ENCODE results near the gene DPF3.

The DPF3 gene

DNA sequence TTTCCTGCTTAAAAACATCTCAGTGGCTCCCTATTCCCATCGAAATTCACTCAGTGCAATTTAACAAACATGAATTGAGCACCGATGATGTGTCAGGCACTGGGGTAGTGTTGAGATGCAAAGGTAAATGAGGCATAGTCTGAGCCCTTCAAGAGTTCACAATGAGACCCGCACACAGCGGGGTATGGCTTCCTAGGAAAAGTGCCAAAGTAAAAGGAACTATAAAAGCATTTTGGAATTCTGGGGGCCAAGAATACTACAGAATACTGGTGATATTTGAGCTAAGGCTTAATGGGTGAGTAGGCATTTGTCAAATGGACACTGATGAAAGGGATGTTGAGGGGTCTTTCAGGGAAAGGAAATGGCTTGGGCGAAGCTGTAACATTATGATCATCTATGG, 315.4 kb downstream of the DPF3 start:
- H3K27ac ChIP-seq (ENCODE audit: low read depth, low read length) = no peak overlapping the region
- H3K18ac ChIP-seq (ENCODE audit: low read length) = no peak overlapping the region
- H3K36me3 ChIP-seq (ENCODE audit: control insufficient read depth in 1 of 2, insufficient read depth in 2 of 2, low read length in 2 of 2) = no peaks in the 10 kb centered on the region
- no peak overlapping the region for H3K9ac ChIP-seq (ENCODE audit: low read length)
- no peak overlapping the region for H3K14ac ChIP-seq (ENCODE audit: low read length)
- H4K12ac ChIP-seq (ENCODE audit: low read depth, low read length) = no peak overlapping the region
- H2BK120ac ChIP-seq (ENCODE audit: insufficient read depth, low read length, poor library complexity) = no peak overlapping the region
- H3K4me1 ChIP-seq (ENCODE audit: control insufficient read depth in 1 of 2, insufficient read depth in 2 of 2, low read length in 2 of 2) = peaks cover 0 to 3% of the 10 kb centered on the region in 2 experiments
- H2AK5ac ChIP-seq (ENCODE audit: low read length) = no peak overlapping the region
- H2BK12ac ChIP-seq (ENCODE audit: low read length) = no peak overlapping the region
- no peak overlapping the region for H2BK5ac ChIP-seq (ENCODE audit: low read depth, low read length, poor library complexity)
- H3K23ac ChIP-seq (ENCODE audit: low read length) = no peak overlapping the region
- H3K4me2 ChIP-seq (ENCODE audit: low read length) = no peak overlapping the region
- no peaks in the 10 kb centered on the region for H3K27me3 ChIP-seq (ENCODE audit: insufficient read depth, low read length)
- no peaks in the 10 kb centered on the region for H3K79me1 ChIP-seq (ENCODE audit: low read length)
- H3K4me3 ChIP-seq (ENCODE audit: low read depth, low read length) = no peak overlapping the region
- no peaks in the 10 kb centered on the region for H3K9me3 ChIP-seq (ENCODE audit: insufficient read depth, low read depth, low read length)
- H4K91ac ChIP-seq (ENCODE audit: low read depth, low read length) = no peak overlapping the region
- no peak overlapping the region for H4K8ac ChIP-seq (ENCODE audit: low read depth, low read length)
- H3K4ac ChIP-seq (ENCODE audit: low read depth, low read length) = no peak overlapping the region
- DNase-seq = no peak
- H2AFZ ChIP-seq (ENCODE audit: insufficient read depth, low read length, poor library complexity) = no peak overlapping the region
- H3K79me2 ChIP-seq (ENCODE audit: control insufficient read depth, insufficient read depth, low read length, poor library complexity) = no peaks in the 10 kb centered on the region
- WGBS (ENCODE audit: extremely low coverage, insufficient coverage, insufficient read length) = no CpG with 5 or more reads among the region's 5 CpGs

DNA sequence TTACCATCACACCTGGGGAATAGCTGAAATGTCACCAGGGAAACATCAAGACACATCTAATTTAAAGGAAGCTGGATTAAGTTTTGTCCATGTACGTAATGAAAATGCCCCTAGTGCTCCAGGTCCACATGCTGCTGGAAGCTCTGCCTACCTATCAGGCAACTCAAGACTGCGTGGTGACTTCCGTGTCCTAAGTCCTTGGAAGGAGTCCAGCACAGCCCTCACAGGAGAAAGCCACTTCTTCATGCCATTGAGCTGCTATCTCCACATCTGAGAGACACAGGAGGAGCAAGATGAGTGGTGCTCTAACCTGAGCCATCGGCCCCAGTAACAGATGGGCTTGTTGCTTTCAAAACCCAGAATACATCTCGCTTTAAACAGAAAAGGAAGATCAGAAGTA, 316.4 kb downstream of the DPF3 start:
- Histone ChIP-seq H3K4me2 (ENCODE audit: low read length) (no peak overlapping the region), H3K36me3 (ENCODE audit: control insufficient read depth in 1 of 2, insufficient read depth in 2 of 2, low read length in 2 of 2) (no peaks in the 10 kb centered on the region), H3K4me3 (ENCODE audit: low read depth, low read length) (no peak overlapping the region), H3K79me2 (ENCODE audit: control insufficient read depth, insufficient read depth, low read length, poor library complexity) (no peaks in the 10 kb centered on the region), H3K9me3 (ENCODE audit: insufficient read depth, low read depth, low read length) (no peaks in the 10 kb centered on the region), H4K8ac (ENCODE audit: low read depth, low read length) (no peak overlapping the region), H2AFZ (ENCODE audit: insufficient read depth, low read length, poor library complexity) (no peak overlapping the region), H3K18ac (ENCODE audit: low read length) (no peak overlapping the region), H2AK5ac (ENCODE audit: low read length) (no peak overlapping the region), H2BK5ac (ENCODE audit: low read depth, low read length, poor library complexity) (no peak overlapping the region), H3K79me1 (ENCODE audit: low read length) (no peaks in the 10 kb centered on the region), H2BK120ac (ENCODE audit: insufficient read depth, low read length, poor library complexity) (no peak overlapping the region), H3K27ac (ENCODE audit: low read depth, low read length) (no peak overlapping the region), H3K14ac (ENCODE audit: low read length) (no peak overlapping the region), H3K4me1 (ENCODE audit: control insufficient read depth in 1 of 2, insufficient read depth in 2 of 2, low read length in 2 of 2) (peaks cover 0 to 3% of the 10 kb centered on the region in 2 experiments), H3K27me3 (ENCODE audit: insufficient read depth, low read length) (no peaks in the 10 kb centered on the region), H3K23ac (ENCODE audit: low read length) (no peak overlapping the region), H4K91ac (ENCODE audit: low read depth, low read length) (no peak overlapping the region), H4K12ac (ENCODE audit: low read depth, low read length) (no peak overlapping the region), H3K9ac (ENCODE audit: low read length) (no peak overlapping the region), H3K4ac (ENCODE audit: low read depth, low read length) (no peak overlapping the region), H2BK12ac (ENCODE audit: low read length) (no peak overlapping the region)
- no peak for DNase-seq
- no CpG with 5 or more reads among the region's 5 CpGs for WGBS (ENCODE audit: extremely low coverage, insufficient coverage, insufficient read length)

DNA sequence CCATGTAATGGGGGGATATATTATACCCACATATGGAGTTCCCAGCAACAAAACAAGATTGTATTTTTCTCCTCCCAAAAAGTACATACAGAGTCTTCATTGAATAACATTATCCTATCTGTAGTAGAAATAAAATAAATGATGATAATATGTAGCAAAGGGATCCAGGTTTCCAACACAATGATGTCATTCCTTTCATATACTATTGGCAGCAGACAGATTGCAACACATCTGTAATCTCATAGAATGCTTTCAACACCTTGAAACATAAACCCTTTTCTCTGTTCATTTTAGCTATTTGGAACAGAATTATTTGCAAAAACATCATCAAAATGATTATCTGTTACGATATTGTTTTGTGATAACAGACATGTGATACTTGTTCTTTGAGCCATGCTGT, 317.6 kb downstream of the DPF3 start:
- Histone ChIP-seq H2BK5ac (ENCODE audit: low read depth, low read length, poor library complexity) (no peak overlapping the region), H3K9me3 (ENCODE audit: insufficient read depth, low read depth, low read length) (no peaks in the 10 kb centered on the region), H4K91ac (ENCODE audit: low read depth, low read length) (no peak overlapping the region), H2BK120ac (ENCODE audit: insufficient read depth, low read length, poor library complexity) (no peak overlapping the region), H3K4me1 (ENCODE audit: control insufficient read depth in 1 of 2, insufficient read depth in 2 of 2, low read length in 2 of 2) (peaks cover 0 to 3% of the 10 kb centered on the region in 2 experiments), H3K36me3 (ENCODE audit: control insufficient read depth in 1 of 2, insufficient read depth in 2 of 2, low read length in 2 of 2) (no peaks in the 10 kb centered on the region), H4K12ac (ENCODE audit: low read depth, low read length) (no peak overlapping the region), H2BK12ac (ENCODE audit: low read length) (no peak overlapping the region), H3K14ac (ENCODE audit: low read length) (no peak overlapping the region), H3K4ac (ENCODE audit: low read depth, low read length) (no peak overlapping the region), H3K23ac (ENCODE audit: low read length) (no peak overlapping the region), H3K18ac (ENCODE audit: low read length) (no peak overlapping the region), H3K79me1 (ENCODE audit: low read length) (no peaks in the 10 kb centered on the region), H4K8ac (ENCODE audit: low read depth, low read length) (no peak overlapping the region), H3K9ac (ENCODE audit: low read length) (no peak overlapping the region), H3K79me2 (ENCODE audit: control insufficient read depth, insufficient read depth, low read length, poor library complexity) (no peaks in the 10 kb centered on the region), H3K27me3 (ENCODE audit: insufficient read depth, low read length) (no peaks in the 10 kb centered on the region), H3K4me2 (ENCODE audit: low read length) (no peak overlapping the region), H3K4me3 (ENCODE audit: low read depth, low read length) (no peak overlapping the region), H2AK5ac (ENCODE audit: low read length) (no peak overlapping the region), H2AFZ (ENCODE audit: insufficient read depth, low read length, poor library complexity) (no peak overlapping the region), H3K27ac (ENCODE audit: low read depth, low read length) (no peak overlapping the region)
- WGBS (ENCODE audit: extremely low coverage, insufficient coverage, insufficient read length) = no CpG with 5 or more reads among the region's 1 CpG
- DNase-seq = peak in 1 of 2 donors; percentile 20

DNA sequence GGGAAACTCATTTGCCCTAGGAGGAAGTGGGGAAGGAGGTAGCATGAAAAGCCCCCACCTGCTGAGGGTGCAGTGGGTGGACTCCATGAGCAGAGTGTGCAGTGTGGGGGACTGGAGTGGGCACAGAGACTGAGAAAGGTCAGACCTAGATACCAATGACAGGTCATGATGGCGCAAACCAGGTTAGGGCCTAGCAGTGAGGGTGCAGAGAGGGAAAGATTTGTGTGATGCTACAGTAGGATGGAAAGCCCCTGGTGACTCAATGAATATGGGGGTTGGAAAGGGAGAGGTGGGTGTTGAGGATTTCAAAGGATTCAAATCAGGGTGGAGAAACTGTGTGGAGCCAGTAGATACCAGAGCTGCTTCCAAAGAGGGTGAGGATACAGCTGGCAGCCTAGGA, 319.2 kb downstream of the DPF3 start:
- no peaks in the 10 kb centered on the region for H3K9me3 ChIP-seq (ENCODE audit: insufficient read depth, low read depth, low read length)
- H3K79me2 ChIP-seq (ENCODE audit: control insufficient read depth, insufficient read depth, low read length, poor library complexity) = no peaks in the 10 kb centered on the region
- no peak overlapping the region for H4K91ac ChIP-seq (ENCODE audit: low read depth, low read length)
- no peak overlapping the region for H3K14ac ChIP-seq (ENCODE audit: low read length)
- no peak overlapping the region for H2BK5ac ChIP-seq (ENCODE audit: low read depth, low read length, poor library complexity)
- no peak overlapping the region for H2BK12ac ChIP-seq (ENCODE audit: low read length)
- no peaks in the 10 kb centered on the region for H3K79me1 ChIP-seq (ENCODE audit: low read length)
- peak overlapping the region; percentile 43 for H3K9ac ChIP-seq (ENCODE audit: low read length)
- H2AK5ac ChIP-seq (ENCODE audit: low read length) = no peak overlapping the region
- no peak overlapping the region for H2AFZ ChIP-seq (ENCODE audit: insufficient read depth, low read length, poor library complexity)
- H4K12ac ChIP-seq (ENCODE audit: low read depth, low read length) = no peak overlapping the region
- H2BK120ac ChIP-seq (ENCODE audit: insufficient read depth, low read length, poor library complexity) = no peak overlapping the region
- DNase-seq = no peak
- no peak overlapping the region for H3K4me3 ChIP-seq (ENCODE audit: low read depth, low read length)
- WGBS (ENCODE audit: extremely low coverage, insufficient coverage, insufficient read length) = no CpG with 5 or more reads among the region's 1 CpG
- H3K4me2 ChIP-seq (ENCODE audit: low read length) = no peak overlapping the region
- H3K27me3 ChIP-seq (ENCODE audit: insufficient read depth, low read length) = no peaks in the 10 kb centered on the region
- peaks cover 0 to 3% of the 10 kb centered on the region in 2 experiments for H3K4me1 ChIP-seq (ENCODE audit: control insufficient read depth in 1 of 2, insufficient read depth in 2 of 2, low read length in 2 of 2)
- no peaks in the 10 kb centered on the region for H3K36me3 ChIP-seq (ENCODE audit: control insufficient read depth in 1 of 2, insufficient read depth in 2 of 2, low read length in 2 of 2)
- H3K18ac ChIP-seq (ENCODE audit: low read length) = no peak overlapping the region
- H4K8ac ChIP-seq (ENCODE audit: low read depth, low read length) = no peak overlapping the region
- no peak overlapping the region for H3K4ac ChIP-seq (ENCODE audit: low read depth, low read length)
- H3K27ac ChIP-seq (ENCODE audit: low read depth, low read length) = no peak overlapping the region
- H3K23ac ChIP-seq (ENCODE audit: low read length) = no peak overlapping the region

All from trophoblast cell (in vitro differentiated cells and primary cell).